Lung microvascular endothelial cell (primary cell): ENCODE measurements around the gene MEFV. TPM values are rescaled to one million over a fixed set of nuclear protein-coding genes. Genes with fewer than 3 reads are reported as not detected.
"Not testable (repeated sequence)": the region's sequence is repeated elsewhere in the genome, so short reads cannot be mapped to it uniquely, and the experiment has no call there.

Experiments used
- DNase-seq, 2 donors: peaks; one replicate each; pipeline versions ENCODE4 v3.0.0 to v3.0.0-alpha.2; 2010; ENCODE audit warnings: low read depth in 2 of 2
- total RNA-seq: library from RNA; depleted of rRNA; stranded (reverse); fragments of >200 nt; gene quantifications from 2 replicates; pipeline ENCODE4 v1.2.1, GENCODE V29; 2014

Gene MEFV
- total RNA-seq, 1 donor from 2014 or later, result not detected

GRCh38 chr16:3223913-3224515, 32.4 kb downstream of the MEFV start:
- no peak for DNase-seq

- DNase-seq, result no peak
Observed at GRCh38 chr16:3220839-3221238, 35.6 kb downstream of the MEFV start.

- DNase-seq, result no peak
Observed at GRCh38 chr16:3216263-3216640, 40.2 kb downstream of the MEFV start.

- DNase-seq, result no peak
Observed at GRCh38 chr16:3215601-3216262, 40.7 kb downstream of the MEFV start.

GRCh38 chr16:3214904-3215600, 41.4 kb downstream of the MEFV start:
- DNase-seq, result no peak

- DNase-seq, result no peak
Observed at GRCh38 chr16:3212567-3212966, 43.9 kb downstream of the MEFV start.

GRCh38 chr16:3212006-3212405, 44.4 kb downstream of the MEFV start:
- DNase-seq, result no peak

GRCh38 chr16:3207086-3207953, 49.1 kb downstream of the MEFV start:
- no peak for DNase-seq

GRCh38 chr16:3205939-3206338, 50.5 kb downstream of the MEFV start:
- not testable (repeated sequence) for DNase-seq

- no peak for DNase-seq
Observed at GRCh38 chr16:3202903-3203539, 53.4 kb downstream of the MEFV start.

GRCh38 chr16:3198334-3199072, 57.9 kb downstream of the MEFV start:
- no peak for DNase-seq

- not testable (repeated sequence) for DNase-seq
Observed at GRCh38 chr16:3197694-3198333, 58.6 kb downstream of the MEFV start.

GRCh38 chr16:3195975-3196374, 60.5 kb downstream of the MEFV start:
- DNase-seq, result no peak

GRCh38 chr16:3194792-3195191, 61.6 kb downstream of the MEFV start:
- DNase-seq, result no peak

- no peak for DNase-seq
Observed at GRCh38 chr16:3193221-3194212, 62.9 kb downstream of the MEFV start.

- DNase-seq, result no peak
Observed at GRCh38 chr16:3192476-3193019, 63.9 kb downstream of the MEFV start.
